HG02588 (cell line): ENCODE data around the gene TUBA4A.

Experiments used
- ATAC-seq: cut with Tn5 transposase; IDR thresholded peaks from one replicate; pipeline ENCODE4 v1.9.1; 2021; ENCODE audit warnings: mild to moderate bottlenecking, moderate library complexity; ENCODE audit not compliant: unreplicated experiment

TUBA4A gene

GRCh38 chr2:219244789-219245147 lies 8.9 kb downstream of the TUBA4A start:
- ATAC-seq: no peak

- no peak for ATAC-seq
Observed at GRCh38 chr2:219243291-219243761, 10.4 kb downstream of the TUBA4A start.

GRCh38 chr2:219234331-219234730 lies 19.4 kb downstream of the TUBA4A start:
- ATAC-seq: no peak

- no peak for ATAC-seq
Observed at GRCh38 chr2:219230059-219230540, 23.6 kb downstream of the TUBA4A start.

GRCh38 chr2:219229305-219230058 lies 24.2 kb downstream of the TUBA4A start, which contains the start of the genes ANKZF1 and ATG9A:
Gene ANKZF1, plus strand, starts transcription at chr2:219229806. Its CDS starts 452 bp downstream, at chr2:219230258.
Gene ATG9A, minus strand, starts transcription at chr2:219229636. Its CDS starts 1,612 bp downstream, at chr2:219228024.
- ATAC-seq: peak; percentile 95

- peak; percentile 9 for ATAC-seq
Observed at GRCh38 chr2:219228911-219229304, 24.8 kb downstream of the TUBA4A start.

- no peak for ATAC-seq
Observed at GRCh38 chr2:219228041-219228910, 25.4 kb downstream of the TUBA4A start.

GRCh38 chr2:219225350-219225749 lies 28.4 kb downstream of the TUBA4A start:
- no peak for ATAC-seq

- ATAC-seq: no peak
Observed at GRCh38 chr2:219223831-219224610, 29.7 kb downstream of the TUBA4A start.

- no peak for ATAC-seq
Observed at GRCh38 chr2:219221957-219222518, 31.7 kb downstream of the TUBA4A start.

GRCh38 chr2:219220652-219221402 lies 32.9 kb downstream of the TUBA4A start:
- ATAC-seq: no peak

- no peak for ATAC-seq
Observed at GRCh38 chr2:219219784-219220532, 33.8 kb downstream of the TUBA4A start.

- ATAC-seq: peak; percentile 73
Observed at GRCh38 chr2:219218732-219219701, 34.7 kb downstream of the TUBA4A start, which contains the start of gene ABCB6. Gene ABCB6, minus strand, starts transcription at chr2:219218958. Its CDS starts 285 bp downstream, at chr2:219218673.

GRCh38 chr2:219218217-219218731 lies 35.4 kb downstream of the TUBA4A start:
- peak; percentile 21 for ATAC-seq

GRCh38 chr2:219216535-219216915 lies 37.2 kb downstream of the TUBA4A start:
- no peak for ATAC-seq

GRCh38 chr2:219215871-219216534 lies 37.7 kb downstream of the TUBA4A start:
- ATAC-seq: no peak

GRCh38 chr2:219214786-219215185 lies 38.9 kb downstream of the TUBA4A start:
- no peak for ATAC-seq
